Colonic mucosa (tissue), 4 donors: ENCODE measurements around the gene SATB1. TPM values are rescaled to one million over a fixed set of nuclear protein-coding genes. Genes with fewer than 3 reads are reported as not detected.
"Not testable (repeated sequence)": the region's sequence is repeated elsewhere in the genome, so short reads cannot be mapped to it uniquely, and the experiment has no call there.

ENCODE experiments used
- DNase-seq: peaks from one replicate; pipeline ENCODE4 v3.0.0-alpha.2; 2020
- H3K27ac ChIP-seq: fragments of 200-600 bp; one replicate; pipeline ENCODE4 v1.8.0; 2021
- H3K27me3 ChIP-seq: fragments of 200-600 bp; one replicate; pipeline ENCODE4 v1.8.0; 2021
- H3K36me3 ChIP-seq: fragments of 200-600 bp; one replicate; pipeline ENCODE4 v1.8.0; 2021
- H3K4me1 ChIP-seq: fragments of 200-600 bp; one replicate; pipeline ENCODE4 v1.8.0; 2021; ENCODE audit warnings: mild to moderate bottlenecking
- H3K4me3 ChIP-seq: fragments of 200-600 bp; one replicate; pipeline ENCODE4 v1.8.0; 2021
- H3K9ac ChIP-seq, 2 donors: one replicate each; pipeline ENCODE4 v1.7.0; 2013; ENCODE audit warnings: control low read depth in 2 of 2, low read depth in 2 of 2, low read length in 2 of 2
- H3K9me3 ChIP-seq: fragments of 200-600 bp; one replicate; pipeline ENCODE4 v1.8.0; 2021
- intact Hi-C: fragments of 100-400 bp; cut with DNase I; formaldehyde crosslinking; loops from one replicate; pipeline ENCODE4 v1.14.1; 2022
- total RNA-seq, 2 donors: library from RNA; stranded (reverse); fragmentation: NEBNext Ultra II Directional in 1 of 2; extraction: Animal tissue kit (Norgen Biotek cat#: 25700) in 1 of 2; gene quantifications; one replicate each; pipeline ENCODE4 v1.2.1, GENCODE V29; 2021
- TF ChIP-seq, protein P1 (sequence below): fragments of 200-600 bp; IDR thresholded peaks from one replicate; pipeline ENCODE4 v1.8.0; 2022; ENCODE audit warnings: antibody characterized with exemption, mild to moderate bottlenecking
- donor health status: healthy.
- donor health status: DM: no; HTN: no; CAD: no.
- donor health status: DM: no; HTN: no; CAD: no.

The SATB1 gene
- total RNA-seq, 2 donors from 2014 or later = 16.0 to 33.0 TPM

DNA sequence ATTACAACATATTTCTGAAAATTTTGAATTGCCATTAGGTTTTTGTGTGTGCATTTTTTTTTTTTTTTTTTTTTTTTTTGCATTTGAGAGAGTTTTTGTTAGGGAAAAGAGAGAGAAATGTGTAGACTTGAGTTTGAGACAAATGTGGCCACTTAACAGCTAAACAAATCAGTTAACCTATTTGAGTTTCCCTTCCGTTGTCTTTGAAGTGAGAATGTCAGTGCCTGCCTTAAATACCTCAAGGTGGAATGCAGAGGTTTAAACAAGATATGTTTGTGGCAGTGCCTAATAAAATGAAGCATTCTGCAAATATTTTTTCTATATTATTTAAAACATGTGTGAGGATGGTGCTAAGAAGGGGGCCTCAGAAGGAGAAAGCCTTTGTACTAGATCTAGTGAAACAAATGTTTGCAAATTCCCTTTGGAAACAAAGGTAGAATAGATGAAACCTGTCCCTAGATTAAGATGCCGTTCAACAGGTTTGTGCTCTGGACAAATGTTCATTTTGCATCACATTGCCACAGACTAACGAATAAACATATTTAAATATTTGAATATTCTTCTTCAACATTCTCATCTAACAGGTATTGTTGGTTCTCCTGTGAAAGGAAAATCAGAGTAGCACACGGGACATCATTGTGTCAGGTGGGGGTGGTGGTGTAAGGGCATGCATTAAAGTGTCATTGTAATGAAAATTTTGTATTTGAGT is 80.7 kb downstream of the SATB1 start:
- no peak overlapping the region for H3K9ac ChIP-seq
- TF ChIP-seq, protein P1, sequence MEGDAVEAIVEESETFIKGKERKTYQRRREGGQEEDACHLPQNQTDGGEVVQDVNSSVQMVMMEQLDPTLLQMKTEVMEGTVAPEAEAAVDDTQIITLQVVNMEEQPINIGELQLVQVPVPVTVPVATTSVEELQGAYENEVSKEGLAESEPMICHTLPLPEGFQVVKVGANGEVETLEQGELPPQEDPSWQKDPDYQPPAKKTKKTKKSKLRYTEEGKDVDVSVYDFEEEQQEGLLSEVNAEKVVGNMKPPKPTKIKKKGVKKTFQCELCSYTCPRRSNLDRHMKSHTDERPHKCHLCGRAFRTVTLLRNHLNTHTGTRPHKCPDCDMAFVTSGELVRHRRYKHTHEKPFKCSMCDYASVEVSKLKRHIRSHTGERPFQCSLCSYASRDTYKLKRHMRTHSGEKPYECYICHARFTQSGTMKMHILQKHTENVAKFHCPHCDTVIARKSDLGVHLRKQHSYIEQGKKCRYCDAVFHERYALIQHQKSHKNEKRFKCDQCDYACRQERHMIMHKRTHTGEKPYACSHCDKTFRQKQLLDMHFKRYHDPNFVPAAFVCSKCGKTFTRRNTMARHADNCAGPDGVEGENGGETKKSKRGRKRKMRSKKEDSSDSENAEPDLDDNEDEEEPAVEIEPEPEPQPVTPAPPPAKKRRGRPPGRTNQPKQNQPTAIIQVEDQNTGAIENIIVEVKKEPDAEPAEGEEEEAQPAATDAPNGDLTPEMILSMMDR = no peak
- H3K4me1 ChIP-seq = no peaks in the 10 kb centered on the region
- no peak for DNase-seq
- H3K27me3 ChIP-seq = no peaks in the 10 kb centered on the region
- H3K27ac ChIP-seq = no peak overlapping the region
- intact Hi-C loops = no loop called here
- H3K36me3 ChIP-seq = no peaks in the 10 kb centered on the region
- H3K9me3 ChIP-seq = no peaks in the 10 kb centered on the region
- H3K4me3 ChIP-seq = no peak overlapping the region

DNA sequence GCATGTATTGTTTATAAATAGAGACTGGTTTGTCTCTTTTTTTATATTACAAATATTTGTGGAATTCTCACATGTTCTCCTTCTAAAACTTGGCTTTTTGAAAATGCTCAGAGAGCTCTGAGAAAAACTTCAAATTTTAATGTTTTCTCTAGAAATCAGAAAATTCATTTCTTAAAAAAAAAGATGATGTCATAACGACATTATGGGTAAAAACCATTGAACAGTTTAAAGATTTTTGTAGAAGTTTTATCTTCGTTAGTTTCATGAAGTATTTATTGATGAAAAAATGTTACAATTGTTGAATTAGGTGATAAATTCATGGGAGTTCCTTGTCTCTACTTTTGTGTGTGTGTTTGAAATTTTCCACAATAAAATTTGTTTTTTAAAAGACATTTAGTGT is 81.3 kb downstream of the SATB1 start:
- H3K36me3 ChIP-seq = no peaks in the 10 kb centered on the region
- H3K4me1 ChIP-seq = no peaks in the 10 kb centered on the region
- TF ChIP-seq, protein P1 = no peak
- H3K9me3 ChIP-seq = no peaks in the 10 kb centered on the region
- DNase-seq = no peak
- intact Hi-C loops = no loop called here
- H3K9ac ChIP-seq = no peak overlapping the region
- H3K27me3 ChIP-seq = no peaks in the 10 kb centered on the region
- no peak overlapping the region for H3K27ac ChIP-seq
- no peak overlapping the region for H3K4me3 ChIP-seq

DNA sequence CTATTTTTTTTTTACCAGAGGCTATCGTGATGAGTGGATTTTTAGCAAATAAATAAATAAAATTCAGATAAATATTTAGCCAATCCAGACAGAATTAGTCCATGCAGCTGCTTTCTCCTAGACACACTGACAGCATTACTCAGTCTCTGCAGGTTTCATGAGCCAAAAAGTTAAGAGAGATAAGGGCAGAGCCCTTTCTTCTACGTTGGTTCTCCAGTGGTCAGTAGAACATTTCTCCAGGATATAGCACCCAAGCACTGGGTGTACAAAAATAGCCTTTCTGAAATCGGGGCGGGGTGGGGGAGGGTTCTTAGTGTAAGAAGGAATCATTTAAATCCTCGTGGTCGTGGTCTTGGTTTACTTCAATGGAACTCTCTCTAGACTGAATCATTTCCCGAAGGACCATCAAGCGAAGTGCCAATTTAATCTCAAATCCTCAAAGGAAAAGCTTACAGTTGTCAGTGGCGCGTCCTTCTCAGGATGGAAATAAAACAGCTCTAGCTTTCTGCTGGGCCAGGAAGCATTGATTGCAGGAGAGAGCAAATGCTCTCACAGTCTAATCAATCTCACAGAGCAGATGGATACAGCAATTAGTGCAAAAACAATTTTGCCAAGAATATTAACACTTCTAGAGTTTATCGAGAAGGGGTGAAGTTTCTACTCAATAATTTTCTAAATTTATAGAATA is 86.2 kb downstream of the SATB1 start:
- Histone ChIP-seq H3K9ac (no peak overlapping the region), H3K27ac (no peak overlapping the region), H3K4me3 (no peak overlapping the region), H3K9me3 (no peaks in the 10 kb centered on the region), H3K27me3 (no peaks in the 10 kb centered on the region), H3K4me1 (no peaks in the 10 kb centered on the region), H3K36me3 (no peaks in the 10 kb centered on the region)
- intact Hi-C loops = no loop called here
- TF ChIP-seq, protein P1 = no peak
- no peak for DNase-seq

DNA sequence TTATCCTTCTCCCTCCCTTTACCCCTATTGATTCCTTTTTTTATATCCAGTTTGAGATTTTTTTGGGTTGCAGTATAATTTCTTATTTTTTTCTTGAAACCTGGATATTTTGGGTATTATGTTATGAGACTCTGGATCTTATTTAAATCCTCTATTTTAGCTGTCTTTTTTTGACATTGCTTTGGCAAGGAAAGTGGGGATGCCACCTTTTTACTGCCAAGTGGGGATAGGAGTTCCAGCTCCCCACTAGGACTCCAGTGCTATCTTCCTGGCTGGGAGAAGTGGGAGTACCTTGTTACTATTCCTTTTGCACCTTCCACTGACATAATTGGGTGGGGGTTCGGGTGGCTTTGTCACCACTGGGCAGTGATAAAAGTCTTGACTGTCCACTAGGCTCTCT is 87.9 kb downstream of the SATB1 start:
- H3K9me3 ChIP-seq = no peaks in the 10 kb centered on the region
- no peaks in the 10 kb centered on the region for H3K4me1 ChIP-seq
- H3K9ac ChIP-seq = no peak overlapping the region
- no peak for DNase-seq
- TF ChIP-seq, protein P1 = no peak
- H3K4me3 ChIP-seq = no peak overlapping the region
- intact Hi-C loops = no loop called here
- H3K27ac ChIP-seq = no peak overlapping the region
- H3K36me3 ChIP-seq = no peaks in the 10 kb centered on the region
- H3K27me3 ChIP-seq = no peaks in the 10 kb centered on the region

DNA sequence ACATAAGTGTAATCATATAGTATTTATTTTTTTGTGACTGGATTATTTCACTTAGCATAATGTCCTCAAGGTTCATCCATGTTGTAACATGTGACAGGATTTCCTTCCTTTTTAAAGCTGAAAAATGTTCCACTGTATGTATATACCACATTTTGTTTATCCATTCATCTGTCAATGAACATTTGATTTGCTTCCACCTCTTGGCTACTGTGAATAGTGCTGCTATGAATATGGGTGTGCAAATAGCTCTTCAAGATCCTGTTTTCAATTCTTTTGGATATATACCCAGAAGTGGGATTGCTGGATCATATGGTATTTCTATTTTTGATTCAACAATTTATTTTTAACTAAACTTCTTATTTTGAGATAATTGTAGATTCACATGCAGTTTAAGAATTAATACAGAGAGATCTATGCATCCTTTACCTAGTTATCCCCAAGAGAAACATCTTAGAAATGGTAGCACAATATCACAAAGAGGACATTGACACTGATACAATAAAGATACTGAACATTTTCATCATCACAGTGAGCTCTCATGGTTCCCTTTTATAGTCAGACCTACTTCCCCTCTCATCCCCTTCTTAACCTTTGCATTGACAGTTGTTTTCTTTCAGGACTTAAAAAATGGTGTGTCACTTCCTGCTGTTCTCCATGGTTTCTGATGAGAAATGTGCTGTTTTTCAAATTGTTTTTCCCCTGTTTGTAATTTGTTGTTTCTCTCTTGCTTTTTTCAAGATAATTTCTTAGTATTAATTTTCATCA is 90.1 kb downstream of the SATB1 start:
- intact Hi-C loops = no loop called here
- H3K4me1 ChIP-seq = no peaks in the 10 kb centered on the region
- no peaks in the 10 kb centered on the region for H3K27me3 ChIP-seq
- no peak for DNase-seq
- no peaks in the 10 kb centered on the region for H3K9me3 ChIP-seq
- TF ChIP-seq, protein P1 = no peak
- no peaks in the 10 kb centered on the region for H3K36me3 ChIP-seq
- H3K4me3 ChIP-seq = no peak overlapping the region
- no peak overlapping the region for H3K27ac ChIP-seq
- no peak overlapping the region for H3K9ac ChIP-seq

DNA sequence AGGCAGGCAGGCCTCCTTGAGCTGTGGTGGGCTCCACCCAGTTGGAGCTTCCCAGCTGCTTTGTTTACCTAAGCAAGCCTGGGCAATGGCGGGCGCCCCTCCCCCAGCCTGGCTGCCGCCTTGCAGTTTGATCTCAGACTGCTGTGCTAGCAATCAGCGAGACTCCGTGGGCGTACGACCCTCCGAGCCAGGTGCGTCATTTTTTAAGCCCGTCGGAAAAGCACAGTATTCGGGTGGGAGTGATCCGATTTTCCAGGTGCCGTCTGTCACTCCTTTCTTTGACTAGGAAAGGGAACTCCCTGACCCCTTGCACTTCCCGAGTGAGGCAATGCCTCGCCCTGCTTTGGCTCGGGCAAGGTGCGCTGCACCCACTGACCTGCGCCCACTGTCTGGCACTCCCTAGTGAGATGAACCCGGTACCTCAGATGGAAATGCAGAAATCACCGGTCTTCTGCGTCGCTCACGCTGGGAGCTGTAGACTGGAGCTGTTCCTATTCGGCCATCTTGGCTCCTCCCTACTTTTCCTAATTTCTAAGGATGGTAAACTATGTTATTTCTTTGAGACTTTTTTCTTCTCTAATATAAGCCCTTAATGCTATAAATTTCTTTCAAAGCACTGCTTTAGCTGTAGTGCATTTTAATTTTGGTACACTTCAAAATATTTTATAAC is 94.2 kb downstream of the SATB1 start:
- peak; percentile 66 for DNase-seq
- H3K36me3 ChIP-seq, H3K4me1 ChIP-seq, H3K27ac ChIP-seq, H3K9me3 ChIP-seq, H3K9ac ChIP-seq, intact Hi-C loops, H3K27me3 ChIP-seq: not testable (repeated sequence)
- peak overlapping the region; percentile 15 for H3K4me3 ChIP-seq
